Measurements from ENCODE around the gene RTP2.

Gene RTP2

DNA sequence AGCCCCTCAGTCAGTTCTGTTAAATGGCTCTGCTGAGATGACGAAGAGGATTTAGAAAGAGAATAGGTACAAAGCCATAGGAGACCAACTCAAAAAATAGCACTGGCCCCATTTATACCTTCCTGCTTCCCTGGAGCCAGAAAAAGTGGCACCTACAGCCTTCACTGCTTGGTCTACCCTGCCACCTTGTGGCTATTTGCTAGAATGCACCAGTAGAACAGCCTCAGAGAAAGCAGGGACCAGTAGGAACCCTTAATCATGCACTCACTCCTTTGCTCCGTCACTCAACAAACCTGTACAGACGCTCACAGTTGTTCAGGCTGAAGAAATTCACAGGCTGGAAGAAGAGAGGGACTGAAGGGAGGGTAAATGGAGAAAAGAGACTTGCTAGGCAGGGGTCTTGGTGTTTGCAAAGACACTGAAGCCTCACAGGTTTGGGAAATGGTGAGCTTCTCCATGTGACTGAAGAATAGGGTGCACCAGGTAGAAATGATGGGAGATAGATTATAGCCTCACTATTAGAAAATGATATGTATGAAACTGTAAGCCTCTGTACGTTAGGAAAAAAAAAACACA, 12.1 kb upstream of the RTP2 start:
- Histone ChIP-seq H3K9ac (ENCODE audit: low read length) (no peak overlapping the region), H3K79me2 (ENCODE audit: low read length) (no peaks in the 10 kb centered on the region), H3K4me2 (ENCODE audit: low read depth, low read length) (peak overlapping the region; percentile 65), H3K4me1 (ENCODE audit: low read length) (peaks cover 6% of the 10 kb centered on the region), H4K20me1 (ENCODE audit: insufficient read depth, low read length) (no peaks in the 10 kb centered on the region), H3K4me3 (ENCODE audit: low read length) (no peak overlapping the region; the same call in 1 of the 2 replicates), H3K36me3 (replicated peaks; ENCODE audit: insufficient read depth, low read length) (no peaks in the 10 kb centered on the region), H3F3A (ENCODE audit: insufficient read depth, low read length) (peaks cover 4% of the 10 kb centered on the region; the same call in 1 of the 2 replicates), H3K27me3 (replicated peaks; ENCODE audit: insufficient read depth, low read length) (no peaks in the 10 kb centered on the region), H2AFZ (ENCODE audit: low read length) (peak overlapping the region; percentile 66), H3K9me2 (replicated peaks; ENCODE audit: insufficient read depth, low read length) (no peaks in the 10 kb centered on the region), H3K27ac (ENCODE audit: low read length) (no peak overlapping the region), H3K9me3 (replicated peaks; ENCODE audit: insufficient read depth, low read length) (no peaks in the 10 kb centered on the region)
- TF ChIP-seq, protein P1, sequence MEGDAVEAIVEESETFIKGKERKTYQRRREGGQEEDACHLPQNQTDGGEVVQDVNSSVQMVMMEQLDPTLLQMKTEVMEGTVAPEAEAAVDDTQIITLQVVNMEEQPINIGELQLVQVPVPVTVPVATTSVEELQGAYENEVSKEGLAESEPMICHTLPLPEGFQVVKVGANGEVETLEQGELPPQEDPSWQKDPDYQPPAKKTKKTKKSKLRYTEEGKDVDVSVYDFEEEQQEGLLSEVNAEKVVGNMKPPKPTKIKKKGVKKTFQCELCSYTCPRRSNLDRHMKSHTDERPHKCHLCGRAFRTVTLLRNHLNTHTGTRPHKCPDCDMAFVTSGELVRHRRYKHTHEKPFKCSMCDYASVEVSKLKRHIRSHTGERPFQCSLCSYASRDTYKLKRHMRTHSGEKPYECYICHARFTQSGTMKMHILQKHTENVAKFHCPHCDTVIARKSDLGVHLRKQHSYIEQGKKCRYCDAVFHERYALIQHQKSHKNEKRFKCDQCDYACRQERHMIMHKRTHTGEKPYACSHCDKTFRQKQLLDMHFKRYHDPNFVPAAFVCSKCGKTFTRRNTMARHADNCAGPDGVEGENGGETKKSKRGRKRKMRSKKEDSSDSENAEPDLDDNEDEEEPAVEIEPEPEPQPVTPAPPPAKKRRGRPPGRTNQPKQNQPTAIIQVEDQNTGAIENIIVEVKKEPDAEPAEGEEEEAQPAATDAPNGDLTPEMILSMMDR (IDR thresholded peaks at IDR 0.05; ENCODE audit: low read length) = peak; percentile 99
- TF ChIP-seq EZH2phosphoT487 (IDR thresholded peaks at IDR 0.05; ENCODE audit: low read length) = no peak
- peak; percentile 82 for DNase-seq

DNA sequence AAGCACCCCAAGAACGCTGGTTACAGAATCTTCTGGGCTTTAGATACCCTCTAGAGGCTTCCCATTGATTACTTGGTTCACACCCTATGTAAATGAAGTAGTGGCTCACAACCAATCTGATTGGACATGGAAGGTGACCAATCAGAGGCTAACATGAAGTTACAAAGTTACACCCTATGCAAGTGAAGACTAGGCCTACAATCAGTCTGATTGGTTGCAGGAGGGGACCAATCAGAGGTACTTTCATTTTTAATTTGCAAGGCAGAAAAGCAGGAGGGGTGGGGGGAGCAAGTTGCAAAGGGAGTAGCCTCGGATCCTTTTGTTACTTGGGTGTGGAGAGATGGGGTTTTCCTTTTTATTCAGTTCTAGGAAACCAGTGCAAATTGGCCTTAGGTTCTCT, 11.1 kb upstream of the RTP2 start:
- peaks cover 4% of the 10 kb centered on the region; the same call in 1 of the 2 replicates for H3F3A ChIP-seq (ENCODE audit: insufficient read depth, low read length)
- no peaks in the 10 kb centered on the region for H3K79me2 ChIP-seq (ENCODE audit: low read length)
- no peak overlapping the region for H3K27ac ChIP-seq (ENCODE audit: low read length)
- no peaks in the 10 kb centered on the region for H3K9me3 ChIP-seq (replicated peaks; ENCODE audit: insufficient read depth, low read length)
- H3K4me3 ChIP-seq (ENCODE audit: low read length) = peak overlapping the region; percentile 18
- H3K4me2 ChIP-seq (ENCODE audit: low read depth, low read length) = peak overlapping the region; percentile 65
- peaks cover 6% of the 10 kb centered on the region for H3K4me1 ChIP-seq (ENCODE audit: low read length)
- H2AFZ ChIP-seq (ENCODE audit: low read length) = peak overlapping the region; percentile 66
- peak; percentile 77 for DNase-seq
- H3K36me3 ChIP-seq (replicated peaks; ENCODE audit: insufficient read depth, low read length) = no peaks in the 10 kb centered on the region
- TF ChIP-seq EZH2 (optimal IDR thresholded peaks at IDR 0.05; ENCODE audit: low read depth, low read length) (no peak), EZH2phosphoT487 (IDR thresholded peaks at IDR 0.05; ENCODE audit: low read length) (no peak)
- TF ChIP-seq, protein P1 (IDR thresholded peaks at IDR 0.05; ENCODE audit: low read length) = no peak
- no peaks in the 10 kb centered on the region for H3K9me2 ChIP-seq (replicated peaks; ENCODE audit: insufficient read depth, low read length)
- H4K20me1 ChIP-seq (ENCODE audit: insufficient read depth, low read length) = no peaks in the 10 kb centered on the region
- no peaks in the 10 kb centered on the region for H3K27me3 ChIP-seq (replicated peaks; ENCODE audit: insufficient read depth, low read length)
- no peak overlapping the region for H3K9ac ChIP-seq (ENCODE audit: low read length)

DNA sequence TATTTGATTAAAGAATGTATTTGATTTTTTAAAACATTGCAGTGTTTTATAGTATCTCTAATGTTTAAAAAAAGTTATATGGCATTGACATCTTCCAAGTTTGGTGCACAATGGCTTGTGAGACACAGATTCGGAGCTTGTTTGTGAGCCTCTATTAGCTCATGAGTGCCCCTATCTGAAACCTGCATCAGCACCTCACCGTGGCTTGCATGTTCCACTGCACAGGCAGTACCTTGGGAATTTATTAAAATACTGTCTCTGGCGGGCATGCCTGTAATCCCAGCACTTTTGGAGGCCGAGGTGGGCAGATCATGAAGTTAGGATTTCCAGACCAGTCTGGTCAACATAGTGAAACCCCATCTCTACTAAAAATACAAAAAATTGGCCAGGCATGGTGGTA, 6.8 kb upstream of the RTP2 start:
- H3F3A ChIP-seq (ENCODE audit: insufficient read depth, low read length) = peaks cover 4% of the 10 kb centered on the region; the same call in 1 of the 2 replicates
- H3K4me1 ChIP-seq (ENCODE audit: low read length) = peaks cover 5% of the 10 kb centered on the region
- H3K27me3 ChIP-seq (replicated peaks; ENCODE audit: insufficient read depth, low read length) = no peaks in the 10 kb centered on the region
- no peak overlapping the region for H3K27ac ChIP-seq (ENCODE audit: low read length)
- no peak overlapping the region for H2AFZ ChIP-seq (ENCODE audit: low read length)
- H4K20me1 ChIP-seq (ENCODE audit: insufficient read depth, low read length) = no peaks in the 10 kb centered on the region
- no peaks in the 10 kb centered on the region for H3K36me3 ChIP-seq (replicated peaks; ENCODE audit: insufficient read depth, low read length)
- H3K79me2 ChIP-seq (ENCODE audit: low read length) = no peaks in the 10 kb centered on the region
- no peak for DNase-seq
- no peak overlapping the region for H3K9ac ChIP-seq (ENCODE audit: low read length)
- no peak overlapping the region for H3K4me3 ChIP-seq (ENCODE audit: low read length)
- no peaks in the 10 kb centered on the region for H3K9me3 ChIP-seq (replicated peaks; ENCODE audit: insufficient read depth, low read length)
- no peak overlapping the region for H3K4me2 ChIP-seq (ENCODE audit: low read depth, low read length)
- TF ChIP-seq EZH2phosphoT487 (IDR thresholded peaks at IDR 0.05; ENCODE audit: low read length) (no peak), EZH2 (optimal IDR thresholded peaks at IDR 0.05; ENCODE audit: low read depth, low read length) (no peak)
- TF ChIP-seq, protein P1 (IDR thresholded peaks at IDR 0.05; ENCODE audit: low read length) = no peak
- H3K9me2 ChIP-seq (replicated peaks; ENCODE audit: insufficient read depth, low read length) = no peaks in the 10 kb centered on the region

All from MM.1S (cell line).